ENCODE results near the gene ANKLE2. TPM values are rescaled to one million over a fixed set of nuclear protein-coding genes. Genes with fewer than 3 reads are reported as not detected.

ANKLE2 gene
- total RNA-seq, 1 experiment from 2014 or later, result 80.3 TPM

DNA sequence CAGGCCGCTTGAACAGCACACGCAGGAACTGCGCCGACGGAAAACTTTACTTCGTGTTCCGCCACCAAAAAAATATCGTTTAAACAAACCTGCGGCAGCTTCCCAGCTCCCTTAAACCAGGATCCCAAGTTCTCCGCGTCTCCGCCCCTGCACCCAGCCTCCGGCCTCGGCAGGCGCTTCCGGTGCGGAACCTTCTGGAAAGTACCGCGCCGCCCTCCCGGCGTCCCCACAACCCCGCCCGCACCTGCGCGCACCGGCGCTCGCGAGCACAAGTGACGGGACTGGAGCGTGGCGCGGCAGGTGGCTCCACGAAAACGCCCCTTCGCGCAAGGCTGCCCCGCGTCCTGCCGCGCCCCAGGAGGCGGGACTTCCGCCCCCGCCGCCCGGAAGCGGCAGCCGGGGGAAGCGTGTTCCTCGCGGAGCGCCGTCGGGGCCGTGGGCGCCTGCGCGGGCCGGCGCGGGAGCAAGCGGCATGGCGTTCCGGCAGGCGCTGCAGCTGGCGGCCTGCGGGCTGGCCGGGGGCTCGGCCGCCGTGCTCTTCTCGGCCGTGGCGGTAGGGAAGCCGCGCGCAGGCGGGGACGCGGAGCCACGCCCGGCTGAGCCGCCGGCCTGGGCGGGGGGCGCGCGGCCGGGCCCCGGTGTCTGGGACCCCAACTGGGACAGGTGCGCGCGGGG, 51.1 kb downstream of the ANKLE2 start, which contains the start of gene PGAM5:
Gene PGAM5 (plus strand): TSS at position 438 of the 675 bp plus-strand sequence. CDS start 35 bp downstream, at position 473.
- Histone ChIP-seq H4K91ac (ENCODE audit: insufficient read length, low read depth, low read length) (no peak within 1 kb of the TSS), H2BK5ac (ENCODE audit: insufficient read length, low read length) (no peak within 1 kb of the TSS), H2BK20ac (ENCODE audit: low read depth, low read length, poor library complexity, severe bottlenecking) (no peak within 1 kb of the TSS), H3K9ac (ENCODE audit: extremely low read depth, insufficient read length, low read length) (peak within 1 kb of the TSS; percentile 25), H4K8ac (replicated peaks; ENCODE audit: insufficient read length, low read depth, low read length) (no peak within 1 kb of the TSS), H4K20me1 (ENCODE audit: control insufficient read depth, insufficient read depth, insufficient read length) (no peaks in the 10 kb centered on the region), H2AK5ac (ENCODE audit: insufficient read length, low read length) (no peak within 1 kb of the TSS), H3K23ac (ENCODE audit: insufficient read length, low read depth, low read length) (no peak within 1 kb of the TSS), H3K79me1 (ENCODE audit: insufficient read depth, low read depth, low read length, poor library complexity, severe bottlenecking) (peaks cover 6% of the 10 kb centered on the region), H3K23me2 (ENCODE audit: insufficient read length, low read depth, low read length, poor library complexity, severe bottlenecking) (peaks cover 10% of the 10 kb centered on the region), H2BK15ac (ENCODE audit: low read depth, low read length) (no peak within 1 kb of the TSS; the same call in 1 of the 2 replicates), H2BK120ac (ENCODE audit: low read depth, low read length, poor library complexity, severe bottlenecking) (no peak within 1 kb of the TSS), H2BK12ac (ENCODE audit: insufficient read length, low read depth, low read length) (no peak within 1 kb of the TSS), H3K27ac (ENCODE audit: insufficient read length, low read depth, low read length) (no peak within 1 kb of the TSS), H3K27me3 (ENCODE audit: insufficient read depth, low read length) (peaks cover 3% of the 10 kb centered on the region; the same call in 1 of the 2 replicates), H3T11ph (ENCODE audit: low read length) (no peak within 1 kb of the TSS), H3K9me3 (ENCODE audit: control insufficient read depth, low read depth, low read length) (peaks cover 4% of the 10 kb centered on the region), H3K4me1 (ENCODE audit: insufficient read depth, low read length) (no peaks in the 10 kb centered on the region), H3K56ac (ENCODE audit: insufficient read length, low read depth, low read length) (no peak within 1 kb of the TSS), H3K79me2 (ENCODE audit: insufficient read depth, low read length) (peaks cover 15% of the 10 kb centered on the region; the same call in 1 of the 2 replicates), H4K5ac (ENCODE audit: insufficient read length, low read depth, low read length) (no peak within 1 kb of the TSS), H3K18ac (ENCODE audit: insufficient read length, low read depth, low read length) (peak within 1 kb of the TSS; percentile 85), H3K4me2 (ENCODE audit: insufficient read depth, insufficient read length, low read length) (peak within 1 kb of the TSS; percentile 64), H2AFZ (ENCODE audit: low read length) (no peak within 1 kb of the TSS), H3K14ac (ENCODE audit: insufficient read depth, low read length) (peak within 1 kb of the TSS; percentile 71; the same call in 1 of the 2 replicates), H3K4ac (ENCODE audit: low read depth, low read length) (no peak within 1 kb of the TSS)
- peaks cover 11 to 36% (median 32%) of the 10 kb centered on the region in 3 experiments; a peak in 6 of 7 replicates for H3K36me3 Mint-ChIP-seq (ENCODE audit: insufficient read depth in 1 of 3, low read depth in 3 of 3)
- H3K9me3 Mint-ChIP-seq, result peaks cover 0 to 12% of the 10 kb centered on the region in 2 experiments; a peak in 2 of 5 replicates
- H3K4me3 Mint-ChIP-seq, result peak within 1 kb of the TSS; percentile 88 to 90
- TF ChIP-seq, protein P1, sequence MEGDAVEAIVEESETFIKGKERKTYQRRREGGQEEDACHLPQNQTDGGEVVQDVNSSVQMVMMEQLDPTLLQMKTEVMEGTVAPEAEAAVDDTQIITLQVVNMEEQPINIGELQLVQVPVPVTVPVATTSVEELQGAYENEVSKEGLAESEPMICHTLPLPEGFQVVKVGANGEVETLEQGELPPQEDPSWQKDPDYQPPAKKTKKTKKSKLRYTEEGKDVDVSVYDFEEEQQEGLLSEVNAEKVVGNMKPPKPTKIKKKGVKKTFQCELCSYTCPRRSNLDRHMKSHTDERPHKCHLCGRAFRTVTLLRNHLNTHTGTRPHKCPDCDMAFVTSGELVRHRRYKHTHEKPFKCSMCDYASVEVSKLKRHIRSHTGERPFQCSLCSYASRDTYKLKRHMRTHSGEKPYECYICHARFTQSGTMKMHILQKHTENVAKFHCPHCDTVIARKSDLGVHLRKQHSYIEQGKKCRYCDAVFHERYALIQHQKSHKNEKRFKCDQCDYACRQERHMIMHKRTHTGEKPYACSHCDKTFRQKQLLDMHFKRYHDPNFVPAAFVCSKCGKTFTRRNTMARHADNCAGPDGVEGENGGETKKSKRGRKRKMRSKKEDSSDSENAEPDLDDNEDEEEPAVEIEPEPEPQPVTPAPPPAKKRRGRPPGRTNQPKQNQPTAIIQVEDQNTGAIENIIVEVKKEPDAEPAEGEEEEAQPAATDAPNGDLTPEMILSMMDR (conservative IDR thresholded peaks at IDR 0.05), result no peak
- H3K27me3 Mint-ChIP-seq (ENCODE audit: low read depth), result no peaks in the 10 kb centered on the region
- peak within 1 kb of the TSS in 2 of 3 experiments; percentile 62 to 91; a peak in 6 of 7 replicates for H3K27ac Mint-ChIP-seq
- DNase-seq, result peak; percentile 75
- no CpG with 5 or more reads among the region's 94 CpGs for WGBS (ENCODE audit: extremely low coverage, insufficient read length, low lambda C conversion rate)
- H3K4me1 Mint-ChIP-seq, result peaks cover 6 to 13% of the 10 kb centered on the region in 2 experiments
